GM18502 (cell line): Measurements from ENCODE around the gene CPNE5.
A peak's percentile ranks its signal among the peaks of the same experiment; 100 is the strongest.

Experiments used
- ATAC-seq: cut with Tn5 transposase; IDR thresholded peaks from one replicate; pipeline ENCODE4 v1.9.1; 2021; ENCODE audit warnings: mild to moderate bottlenecking; ENCODE audit not compliant: unreplicated experiment, poor library complexity

CPNE5 gene

GRCh38 chr6:36769676-36770499 lies 69.4 kb downstream of the CPNE5 start:
- ATAC-seq = no peak

DNA sequence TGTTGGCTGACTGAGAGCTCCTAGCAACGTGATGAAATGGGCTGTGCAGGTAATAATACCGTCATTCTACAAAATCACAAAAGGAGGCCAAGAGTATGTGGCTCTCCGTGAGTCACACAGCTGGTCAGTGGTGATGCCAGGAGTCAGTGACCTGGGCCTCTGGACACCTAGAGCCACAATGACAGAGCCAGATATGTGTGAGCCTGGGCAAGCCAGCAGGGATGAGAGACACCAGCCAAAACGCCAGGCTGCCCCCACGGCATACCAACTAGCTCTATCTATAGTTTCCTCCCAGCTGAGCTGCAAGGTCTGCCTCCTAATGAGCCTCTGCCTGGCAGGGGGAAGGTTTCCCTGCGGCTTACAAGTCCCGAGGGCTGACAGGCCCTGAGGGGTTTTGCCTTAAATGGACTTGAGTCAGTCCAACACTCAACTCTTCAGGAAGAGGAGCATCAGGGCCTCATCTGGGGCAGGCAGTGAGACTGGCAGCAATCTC lies 70.0 kb downstream of the CPNE5 start:
- no peak for ATAC-seq

- no peak for ATAC-seq
Observed at GRCh38 chr6:36766399-36766945, 72.8 kb downstream of the CPNE5 start.

DNA sequence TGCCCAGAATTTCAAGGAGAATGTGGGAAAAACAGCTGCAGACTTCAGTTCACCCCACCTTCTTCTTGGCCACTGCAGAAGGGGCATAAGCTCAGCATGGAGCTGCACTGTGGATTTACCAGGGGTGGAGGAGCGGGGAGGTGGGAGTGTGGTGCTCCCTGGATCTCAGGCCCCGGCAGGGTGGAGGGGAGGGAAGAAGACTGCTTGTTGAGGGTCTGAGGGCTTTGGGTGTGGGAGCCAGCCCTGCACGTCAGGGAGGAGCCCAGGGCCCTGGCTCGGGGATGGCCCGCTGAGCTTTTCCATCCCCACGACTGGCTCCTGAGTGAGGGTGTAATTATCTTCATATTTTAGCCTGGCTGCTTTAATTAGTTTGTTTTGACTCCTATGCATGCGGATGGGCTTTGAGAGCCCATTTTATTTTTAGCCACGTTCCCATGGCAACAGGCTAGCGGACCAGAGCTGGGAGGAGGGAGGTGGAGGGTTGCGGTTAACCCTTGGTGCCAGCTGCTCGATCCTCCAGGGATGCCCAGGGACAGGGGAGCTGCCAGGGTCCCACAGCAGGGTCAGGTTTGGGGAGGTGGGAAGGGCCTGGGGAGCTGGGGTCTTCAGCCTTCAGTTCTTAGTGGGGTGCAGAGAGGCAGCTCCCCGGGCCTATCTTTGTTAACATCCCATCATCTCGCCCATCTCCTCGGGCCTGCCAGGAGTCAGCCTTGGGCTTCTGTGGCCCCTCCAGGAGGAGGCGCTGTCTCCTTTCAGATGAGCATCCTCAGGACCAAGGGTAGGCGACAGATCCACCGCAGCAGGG lies 73.4 kb downstream of the CPNE5 start:
- ATAC-seq = peak; percentile 76

GRCh38 chr6:36765190-36765589 lies 74.1 kb downstream of the CPNE5 start:
- no peak for ATAC-seq

DNA sequence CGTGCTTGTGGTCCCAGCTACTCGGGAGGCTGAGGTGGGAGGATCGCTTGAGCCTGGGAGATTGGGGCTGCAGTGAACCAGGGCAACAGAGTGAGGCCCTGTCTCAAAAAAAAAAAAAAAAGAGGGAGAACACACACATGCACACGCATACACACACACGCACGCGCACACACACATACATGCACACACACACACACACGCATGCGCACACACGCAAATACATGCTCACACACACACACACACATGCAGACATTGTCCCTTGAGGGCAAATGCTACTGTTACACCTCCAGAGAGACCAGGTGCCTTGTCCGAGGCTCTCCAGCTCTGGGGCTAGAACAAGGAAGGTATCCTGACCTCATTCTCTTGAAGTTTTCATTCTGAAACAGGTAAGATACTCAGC lies 77.1 kb downstream of the CPNE5 start:
- no peak for ATAC-seq

DNA sequence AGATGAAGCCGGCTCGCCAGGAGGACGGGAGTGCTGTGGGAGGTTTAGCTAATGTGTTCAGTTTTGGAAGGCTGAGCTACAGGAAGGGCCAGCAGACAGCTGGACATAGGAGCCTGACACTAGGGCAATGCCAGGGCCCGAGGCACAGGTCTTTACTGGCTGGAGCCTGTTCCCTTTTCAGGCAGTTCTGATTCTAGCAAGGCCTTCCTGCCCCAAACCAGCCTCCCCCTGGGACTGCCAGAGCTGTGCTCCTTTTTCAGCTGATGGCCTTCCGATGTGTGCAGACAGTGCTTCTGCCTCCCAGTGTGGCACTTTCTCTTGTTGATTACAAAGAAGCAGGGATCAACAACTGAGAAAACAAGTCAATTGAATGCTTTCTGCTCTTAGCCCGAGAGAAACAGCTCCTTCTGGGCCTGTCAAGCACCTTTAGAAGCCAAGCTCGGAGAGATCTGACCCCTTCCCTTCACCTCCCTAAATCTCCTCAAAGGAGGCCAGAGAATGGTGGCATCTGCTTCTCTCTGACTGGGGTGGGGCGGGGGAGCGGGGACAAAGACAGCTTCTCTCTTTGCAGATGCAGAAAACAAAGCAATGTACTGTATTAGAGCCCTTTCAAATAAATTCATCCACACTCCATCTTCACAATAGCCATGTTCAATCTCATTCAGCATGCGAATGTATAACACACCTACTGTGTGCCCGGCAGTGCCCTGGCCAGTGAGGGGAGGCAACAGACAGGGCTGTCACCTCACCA lies 78.4 kb downstream of the CPNE5 start:
- ATAC-seq = no peak

DNA sequence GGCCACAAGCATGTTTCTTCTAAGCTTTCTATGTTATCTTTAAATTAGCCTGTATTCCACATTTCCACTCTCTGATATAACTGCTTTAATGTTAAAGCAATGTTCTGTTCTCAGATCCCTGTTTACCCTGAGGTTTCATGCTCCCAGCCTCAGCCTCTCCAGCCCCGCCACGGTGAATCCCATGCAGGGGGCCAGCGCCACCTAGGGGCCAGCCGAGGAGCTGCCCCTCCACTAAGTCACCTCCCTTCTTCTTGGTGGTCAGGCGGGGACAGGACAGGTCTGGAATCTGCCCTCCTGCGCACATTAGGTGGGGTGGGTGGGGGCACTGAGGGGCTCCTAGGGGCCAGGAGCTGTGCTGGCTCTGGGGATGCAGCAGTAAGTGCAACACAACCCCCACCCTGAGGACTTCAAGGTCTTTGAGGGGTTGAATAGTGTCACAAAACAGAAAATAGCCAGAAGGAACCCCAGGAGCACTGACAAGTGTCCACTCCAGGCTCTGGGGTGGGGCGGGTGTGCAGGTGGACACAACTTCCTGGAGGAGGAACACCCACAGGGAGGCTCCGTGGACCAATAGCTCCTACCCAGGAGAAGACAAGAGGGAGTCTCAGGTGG lies 80.0 kb downstream of the CPNE5 start:
- peak; percentile 41 for ATAC-seq

DNA sequence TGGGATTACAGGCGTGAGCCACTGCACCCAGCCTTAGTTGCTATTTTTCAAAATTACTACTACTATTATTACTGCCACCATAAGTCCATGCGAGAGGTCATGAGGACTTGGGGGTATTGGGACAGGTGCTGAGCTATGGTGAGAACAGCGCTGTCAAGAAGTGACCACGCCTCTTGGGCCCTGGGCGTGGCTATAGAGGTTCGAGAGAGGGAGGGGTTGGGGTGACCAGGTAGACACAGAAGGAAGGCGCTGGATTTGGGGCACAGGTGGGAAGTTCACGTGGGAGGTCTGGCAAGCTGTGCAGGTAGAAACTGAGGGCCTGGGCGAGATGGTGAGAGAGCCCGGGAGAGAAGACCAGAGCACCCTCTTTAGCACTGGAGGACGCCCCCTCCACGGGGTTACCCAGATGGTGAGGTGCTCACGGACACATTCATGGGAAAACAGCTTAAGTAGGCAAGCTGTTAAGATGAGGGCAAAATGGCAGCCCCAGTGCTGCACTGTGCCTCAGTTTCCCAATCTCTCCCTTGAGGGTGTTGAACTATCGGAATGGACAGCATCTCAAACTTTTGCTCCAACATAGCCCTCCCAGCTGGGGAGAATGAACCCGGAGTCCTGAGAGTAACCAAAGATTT lies 80.6 kb downstream of the CPNE5 start:
- ATAC-seq = no peak

DNA sequence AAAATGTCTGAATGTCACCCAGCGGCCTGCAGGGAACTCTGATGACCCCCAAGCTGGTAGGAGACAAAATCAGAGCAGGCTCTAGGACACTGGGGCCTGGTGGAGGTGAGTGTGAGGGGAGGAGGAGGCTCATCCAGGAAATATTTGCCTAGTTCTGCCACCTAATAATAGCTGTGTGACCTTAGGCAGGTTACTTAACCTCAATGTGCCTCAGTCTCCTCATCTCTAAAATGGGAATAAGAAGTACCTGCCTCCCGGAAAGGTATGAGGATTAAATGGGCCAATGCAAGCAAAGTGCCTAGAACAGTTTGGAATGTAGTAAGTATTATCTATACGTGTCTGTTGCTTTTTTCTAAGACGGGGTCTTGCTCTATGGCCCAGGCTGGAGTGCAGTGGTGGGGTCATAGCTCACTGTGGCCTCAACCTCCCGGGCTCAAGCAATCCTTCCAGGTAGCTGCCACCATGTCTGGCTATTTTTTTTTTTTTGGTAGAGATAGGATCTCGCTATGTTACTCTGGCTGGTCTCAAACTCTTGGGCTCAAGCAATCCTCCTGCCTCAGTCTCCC lies 81.2 kb downstream of the CPNE5 start:
- no peak for ATAC-seq

GRCh38 chr6:36757206-36757605 lies 82.0 kb downstream of the CPNE5 start:
- ATAC-seq = peak; percentile 45

DNA sequence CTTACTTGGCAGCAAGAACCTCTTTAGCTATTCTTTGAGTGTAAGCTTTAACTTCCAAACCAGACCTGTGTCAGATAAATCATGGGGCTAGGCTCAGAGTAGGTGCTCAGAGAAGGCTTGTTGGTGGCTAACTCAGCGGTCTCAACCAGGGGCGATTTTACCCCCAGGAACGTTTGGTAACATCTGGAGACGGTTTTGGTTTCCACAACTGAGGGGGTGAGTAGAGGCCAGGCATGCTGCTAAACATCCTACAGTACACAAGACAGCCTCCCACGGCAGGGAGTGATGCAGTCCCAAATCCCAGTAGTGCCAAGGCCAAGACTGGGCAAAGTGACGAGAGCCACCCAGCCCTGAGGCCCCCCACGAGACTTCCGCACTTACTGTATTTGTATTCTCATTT lies 82.5 kb downstream of the CPNE5 start:
- peak; percentile 4 for ATAC-seq

GRCh38 chr6:36755435-36756348 lies 83.6 kb downstream of the CPNE5 start:
- ATAC-seq = peak; percentile 40

DNA sequence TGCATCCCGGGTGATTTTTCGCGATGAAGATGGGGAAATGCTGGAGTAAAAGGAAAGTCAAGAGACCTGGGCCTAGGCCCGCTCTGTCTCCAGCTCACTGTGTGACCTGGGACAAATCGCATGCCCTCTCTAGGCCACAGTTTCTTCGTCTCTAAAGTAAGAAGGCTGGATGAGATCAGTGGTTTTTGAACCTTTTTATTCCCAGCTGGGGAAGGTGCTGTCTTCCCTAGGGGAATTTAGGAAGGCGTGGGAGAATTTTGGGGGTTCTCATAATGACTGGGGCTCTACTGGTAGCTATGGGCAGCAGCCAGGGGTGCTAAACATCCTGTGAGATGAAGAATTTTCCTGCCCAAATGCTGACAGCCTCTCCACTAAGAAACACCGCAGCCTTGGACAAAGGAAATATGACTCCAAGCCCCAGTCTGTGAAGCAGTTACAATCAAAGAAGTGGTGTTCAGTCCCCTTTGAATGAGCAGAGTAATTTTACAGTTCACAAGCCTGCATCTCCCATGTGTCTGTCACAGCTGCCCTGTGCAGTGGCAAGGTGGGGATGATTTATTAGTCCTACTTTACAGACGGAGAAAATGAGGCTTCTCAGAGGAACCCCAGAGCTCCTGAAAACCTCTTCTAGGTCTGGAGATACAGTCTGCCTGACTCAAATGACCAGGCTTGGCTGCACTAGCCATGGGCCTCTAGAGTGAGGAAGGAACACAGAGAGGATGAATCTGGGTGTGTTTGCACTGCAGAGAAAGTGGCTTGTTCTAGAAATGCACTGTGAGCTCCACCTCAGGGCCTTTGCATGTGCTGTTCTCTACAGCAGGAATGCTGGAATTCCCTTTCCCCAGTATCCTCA lies 84.4 kb downstream of the CPNE5 start:
- ATAC-seq = no peak

DNA sequence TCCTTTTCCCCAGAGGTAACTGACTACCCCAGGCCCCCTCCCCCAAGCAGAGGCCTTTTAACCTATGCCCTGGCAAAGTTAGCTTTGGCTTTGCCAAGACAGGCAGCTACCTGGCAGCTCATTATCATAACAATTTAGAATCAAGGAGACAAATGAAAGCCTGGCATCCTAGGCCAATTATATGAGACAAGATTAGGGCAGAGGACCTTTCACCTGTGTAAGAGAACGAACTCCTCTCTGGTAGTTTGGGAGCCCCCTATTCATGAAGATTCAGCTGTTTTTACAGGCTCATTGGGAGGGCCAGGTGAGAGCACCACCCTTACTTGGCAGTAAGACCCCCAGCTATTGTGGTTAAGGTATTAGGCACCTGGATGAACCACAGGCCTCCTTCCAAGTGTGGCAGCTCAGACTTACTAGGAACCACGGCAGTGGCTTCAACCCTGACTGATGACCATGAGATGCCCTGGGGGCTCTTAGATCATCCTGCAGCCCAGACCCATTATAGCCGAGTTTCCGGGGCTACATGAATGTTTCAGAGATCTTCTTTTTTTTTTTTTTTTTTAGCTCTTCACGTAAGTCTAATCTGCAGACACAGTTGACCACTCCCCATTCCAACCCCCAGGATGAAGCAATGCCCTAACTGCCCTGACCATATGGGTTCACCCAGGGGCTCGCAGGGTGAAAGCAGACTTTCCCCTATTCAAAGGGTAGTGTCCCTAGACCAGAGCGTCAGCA lies 85.4 kb downstream of the CPNE5 start:
- no peak for ATAC-seq

- ATAC-seq = peak; percentile 48
Observed at GRCh38 chr6:36752886-36753506, 86.2 kb downstream of the CPNE5 start.
